GM19193 (cell line): ENCODE measurements around the gene KDM7A.

Source experiments
- POLR2A ChIP-seq: IDR thresholded peaks from 4 replicates; pipeline ENCODE4 v1.6.1; 2011; ENCODE audit not compliant: insufficient read depth, insufficient read length; ENCODE audit errors: extremely low read depth

Gene KDM7A

GRCh38 chr7:140039066-140039465 lies 137.7 kb downstream of the KDM7A start:
- TF ChIP-seq POLR2A: no peak

DNA sequence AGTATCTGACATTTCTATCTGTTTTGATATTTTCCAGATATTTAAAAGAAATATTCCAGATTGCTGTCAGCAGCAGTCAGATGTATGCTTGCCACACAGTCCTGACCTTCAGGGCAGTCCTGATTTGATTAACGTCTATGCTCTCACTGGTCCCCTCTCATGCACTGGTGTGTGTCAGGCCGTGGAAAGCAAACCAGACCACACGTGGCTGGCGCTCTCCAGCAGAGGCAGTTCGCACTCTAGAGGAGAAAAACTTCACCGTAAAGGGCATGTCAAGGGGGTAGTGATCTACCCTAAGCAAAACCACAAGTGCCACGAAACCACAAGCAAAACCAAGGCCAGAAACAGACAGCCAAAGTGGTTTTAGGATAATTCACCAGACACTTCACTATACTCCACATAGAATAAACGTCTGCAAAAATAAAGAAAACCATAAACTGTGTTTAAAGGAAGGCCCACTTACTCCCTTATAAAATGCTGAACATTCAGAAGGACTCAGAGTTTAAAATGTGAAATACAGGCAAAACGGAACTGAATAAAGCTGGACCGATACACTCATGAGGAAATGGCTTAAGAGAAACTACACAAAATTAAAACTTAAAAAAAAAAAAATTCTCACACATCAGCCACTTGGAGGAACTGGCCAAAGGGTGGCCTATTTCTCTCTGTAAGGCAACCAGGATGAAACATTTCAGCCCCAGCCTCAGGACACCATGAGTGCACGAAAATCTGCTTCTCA lies 140.4 kb downstream of the KDM7A start:
- no peak for TF ChIP-seq POLR2A

DNA sequence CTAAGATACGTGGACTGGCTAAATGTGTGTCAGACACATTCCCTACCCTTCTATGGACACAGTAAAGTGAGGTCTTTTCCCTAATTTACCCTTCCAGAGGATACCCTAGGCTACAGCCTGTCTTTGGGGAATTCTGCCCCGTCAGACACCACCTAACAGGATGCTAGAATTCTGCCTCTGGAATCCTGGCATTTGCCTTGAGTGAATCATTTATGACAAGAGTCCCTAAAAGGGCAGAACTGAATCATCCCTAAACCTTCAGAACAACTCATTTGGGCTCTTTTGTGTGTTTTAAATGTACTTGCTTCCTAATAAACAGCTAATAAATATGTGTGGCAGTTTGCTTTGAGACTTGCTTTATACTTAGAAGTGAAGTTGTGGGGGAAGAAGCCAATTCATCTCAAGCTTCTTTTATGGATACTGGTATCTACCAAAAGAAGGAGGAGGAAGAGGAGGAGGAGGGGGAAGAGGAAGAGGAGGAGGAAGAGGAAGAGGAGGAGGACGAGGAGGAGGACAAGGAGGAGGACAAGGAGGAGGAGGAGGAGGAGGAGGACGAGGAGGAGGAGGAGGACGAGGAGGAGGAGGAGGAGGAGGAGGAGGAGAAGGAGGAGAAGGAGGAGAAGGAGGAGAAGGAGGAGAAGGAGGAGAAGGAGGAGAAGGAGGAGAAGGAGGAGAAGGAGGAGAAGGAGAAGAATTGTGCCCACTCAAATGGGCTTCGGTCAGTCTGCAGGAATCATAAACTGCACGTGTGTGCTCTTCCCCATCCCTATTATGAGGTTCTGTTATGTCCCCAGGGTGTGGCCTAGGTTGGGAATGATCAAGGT lies 141.2 kb downstream of the KDM7A start:
- TF ChIP-seq POLR2A: no peak
